Measurements from ENCODE around the gene DDIT3. TPM values are rescaled to one million over a fixed set of nuclear protein-coding genes. Genes with fewer than 3 reads are reported as not detected.
A peak's percentile ranks its signal among the peaks of the same experiment; 100 is the strongest.

The DDIT3 gene
- polyA plus RNA-seq, 1 experiment = 64.9 TPM

DNA sequence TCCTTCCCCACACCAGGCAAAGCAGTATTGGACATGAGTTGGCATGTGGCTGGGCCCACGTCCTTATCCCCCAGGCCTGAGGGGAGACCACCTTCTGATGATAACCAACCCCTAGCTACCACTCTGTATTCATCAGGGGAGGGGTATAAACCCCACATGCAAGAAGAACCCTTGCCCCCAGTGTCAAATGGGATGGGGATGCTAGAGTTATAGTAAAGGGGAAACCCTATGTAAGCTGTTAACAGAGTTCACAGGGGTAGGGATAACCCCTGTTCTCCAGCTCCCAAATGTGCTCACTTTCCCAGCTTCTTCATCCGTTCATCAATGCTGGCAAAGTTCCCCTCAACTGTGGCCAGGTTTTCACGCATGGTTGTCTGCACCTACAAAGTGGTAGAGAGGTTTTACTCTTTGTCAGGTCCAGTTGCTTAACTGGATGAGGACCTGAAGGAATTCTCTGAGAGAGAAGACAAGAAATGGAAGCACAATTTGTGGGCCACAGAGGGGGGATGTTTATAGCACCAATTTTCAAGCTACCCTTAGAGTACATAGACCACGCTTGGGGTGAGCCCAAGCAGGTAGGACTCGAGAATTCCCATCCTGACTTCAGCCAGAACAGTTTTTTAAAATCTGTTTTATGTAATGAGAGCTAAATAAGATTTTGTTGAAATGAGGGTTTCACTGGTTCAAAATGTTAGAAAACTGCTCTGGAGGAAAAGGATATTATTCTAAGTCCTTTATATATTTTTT, 10.3 kb upstream of the DDIT3 start:
- TF ChIP-seq, protein P1, sequence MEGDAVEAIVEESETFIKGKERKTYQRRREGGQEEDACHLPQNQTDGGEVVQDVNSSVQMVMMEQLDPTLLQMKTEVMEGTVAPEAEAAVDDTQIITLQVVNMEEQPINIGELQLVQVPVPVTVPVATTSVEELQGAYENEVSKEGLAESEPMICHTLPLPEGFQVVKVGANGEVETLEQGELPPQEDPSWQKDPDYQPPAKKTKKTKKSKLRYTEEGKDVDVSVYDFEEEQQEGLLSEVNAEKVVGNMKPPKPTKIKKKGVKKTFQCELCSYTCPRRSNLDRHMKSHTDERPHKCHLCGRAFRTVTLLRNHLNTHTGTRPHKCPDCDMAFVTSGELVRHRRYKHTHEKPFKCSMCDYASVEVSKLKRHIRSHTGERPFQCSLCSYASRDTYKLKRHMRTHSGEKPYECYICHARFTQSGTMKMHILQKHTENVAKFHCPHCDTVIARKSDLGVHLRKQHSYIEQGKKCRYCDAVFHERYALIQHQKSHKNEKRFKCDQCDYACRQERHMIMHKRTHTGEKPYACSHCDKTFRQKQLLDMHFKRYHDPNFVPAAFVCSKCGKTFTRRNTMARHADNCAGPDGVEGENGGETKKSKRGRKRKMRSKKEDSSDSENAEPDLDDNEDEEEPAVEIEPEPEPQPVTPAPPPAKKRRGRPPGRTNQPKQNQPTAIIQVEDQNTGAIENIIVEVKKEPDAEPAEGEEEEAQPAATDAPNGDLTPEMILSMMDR (IDR thresholded peaks at IDR 0.05; ENCODE audit: low read depth, low read length) = no peak

DNA sequence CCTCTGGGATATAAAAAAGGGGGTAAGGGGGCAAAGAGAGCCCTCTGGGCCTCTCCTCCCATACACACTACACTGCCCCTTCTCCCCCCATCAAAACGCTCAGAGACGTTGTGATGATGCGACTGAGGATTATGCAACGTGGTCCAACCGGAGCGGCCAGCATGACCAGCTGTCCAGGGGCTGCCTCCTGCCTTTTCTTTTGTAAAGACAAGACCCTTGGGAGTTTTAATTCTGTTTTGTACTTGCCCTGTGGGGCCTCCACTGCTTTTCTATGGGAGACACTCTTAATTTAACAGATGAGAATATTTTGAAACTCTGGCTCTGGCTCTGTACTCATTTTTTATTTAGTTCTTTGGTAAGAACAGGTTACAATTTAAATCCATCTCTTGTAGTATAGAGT, 9.5 kb upstream of the DDIT3 start:
- no peak overlapping the region for H3K4me3 ChIP-seq (ENCODE audit: low read depth, low read length)
- H3K9me3 ChIP-seq (ENCODE audit: control insufficient read depth, insufficient read depth, low read length) = no peaks in the 10 kb centered on the region
- H3K27ac ChIP-seq (ENCODE audit: low read depth, low read length) = peak overlapping the region; percentile 11
- TF ChIP-seq, protein P1 (IDR thresholded peaks at IDR 0.05; ENCODE audit: low read depth, low read length) = no peak
- DNase-seq (ENCODE audit: low read depth, low spot score) = no peak
- CTCF ChIA-PET = no interaction called here
- POLR2A ChIA-PET = no interaction called here
- H3K27me3 ChIP-seq (ENCODE audit: control insufficient read depth, insufficient read depth, low read length) = no peaks in the 10 kb centered on the region

More for the DNA sequence above, 10.3 kb upstream of the DDIT3 start:
- ChIA-PET CTCF (interaction anchor here (0.8 kb wide), 1 partner anchor 72 kb away, joined by 4 read pairs; no protein-coding TSS in a partner anchor), POLR2A (no interaction called here)
- H3K9me3 ChIP-seq (ENCODE audit: control insufficient read depth, insufficient read depth, low read length) = no peaks in the 10 kb centered on the region
- DNase-seq (ENCODE audit: low read depth, low spot score) = no peak
- no peak overlapping the region for H3K27ac ChIP-seq (ENCODE audit: low read depth, low read length)
- no peak overlapping the region for H3K4me3 ChIP-seq (ENCODE audit: low read depth, low read length)
- H3K27me3 ChIP-seq (ENCODE audit: control insufficient read depth, insufficient read depth, low read length) = no peaks in the 10 kb centered on the region

DNA sequence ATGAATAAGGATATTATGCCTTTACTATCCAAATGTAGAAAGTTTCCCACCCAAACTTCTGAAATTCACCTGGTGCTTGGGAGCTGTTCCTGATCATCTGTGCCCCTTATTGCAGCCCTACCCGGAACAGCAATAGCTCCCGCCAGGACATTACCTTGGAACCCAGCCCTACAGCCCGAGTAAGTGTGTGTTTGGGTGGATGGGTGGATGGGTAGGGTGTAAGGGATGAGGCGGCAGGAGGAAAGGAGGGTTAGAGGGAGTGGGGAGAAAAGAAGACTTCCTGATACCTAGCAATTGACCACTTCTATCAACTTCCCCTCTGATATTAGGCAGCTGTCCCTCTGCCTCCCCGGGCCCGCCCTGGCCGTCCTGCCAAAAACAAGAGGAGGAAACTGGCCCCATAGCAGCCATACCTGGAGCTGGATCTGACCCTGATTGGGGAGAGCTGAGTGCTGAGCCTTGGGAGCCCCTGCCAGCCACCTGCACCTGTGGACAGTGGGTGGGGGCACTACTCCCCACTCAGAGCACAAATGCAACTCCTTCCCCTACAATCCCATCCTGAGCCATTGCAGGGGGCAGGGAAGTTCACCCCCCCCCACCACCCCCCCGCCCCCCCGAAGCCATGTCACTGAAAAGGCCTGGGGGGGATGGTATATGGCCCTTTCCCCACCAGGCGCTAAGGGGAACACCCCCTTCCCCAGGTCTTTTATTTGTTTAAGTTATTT, 8.7 kb upstream of the DDIT3 start:
- TF ChIP-seq, protein P1 (IDR thresholded peaks at IDR 0.05; ENCODE audit: low read depth, low read length) = no peak
- Histone ChIP-seq H3K4me3 (ENCODE audit: low read depth, low read length) (no peak overlapping the region), H3K9me3 (ENCODE audit: control insufficient read depth, insufficient read depth, low read length) (no peaks in the 10 kb centered on the region), H3K27ac (ENCODE audit: low read depth, low read length) (no peak overlapping the region), H3K27me3 (ENCODE audit: control insufficient read depth, insufficient read depth, low read length) (no peaks in the 10 kb centered on the region)
- DNase-seq (ENCODE audit: low read depth, low spot score) = no peak
- CTCF ChIA-PET = no interaction called here
- POLR2A ChIA-PET = no interaction called here

DNA sequence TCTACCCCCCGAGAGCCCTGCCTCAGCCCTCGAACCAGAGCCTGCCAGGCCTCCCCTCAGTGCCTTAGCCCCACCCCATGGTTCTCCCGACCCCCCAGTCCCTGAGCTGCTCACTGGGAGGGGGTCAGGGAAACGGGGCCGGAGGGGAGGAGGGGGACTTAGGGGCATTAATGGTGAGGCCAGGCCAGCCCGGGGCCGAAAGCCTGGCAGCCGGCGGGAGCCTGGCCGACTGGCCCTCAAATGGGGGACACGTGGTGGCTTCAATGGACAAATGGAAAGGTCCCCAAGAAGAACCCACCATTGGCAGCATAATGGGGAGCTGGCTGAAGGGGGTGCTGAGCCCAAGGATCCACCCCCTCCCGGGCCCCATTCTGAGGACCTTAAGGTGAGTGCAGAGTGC, 7.9 kb upstream of the DDIT3 start:
- TF ChIP-seq, protein P1 (IDR thresholded peaks at IDR 0.05; ENCODE audit: low read depth, low read length) = no peak
- CTCF ChIA-PET = no interaction called here

DNA sequence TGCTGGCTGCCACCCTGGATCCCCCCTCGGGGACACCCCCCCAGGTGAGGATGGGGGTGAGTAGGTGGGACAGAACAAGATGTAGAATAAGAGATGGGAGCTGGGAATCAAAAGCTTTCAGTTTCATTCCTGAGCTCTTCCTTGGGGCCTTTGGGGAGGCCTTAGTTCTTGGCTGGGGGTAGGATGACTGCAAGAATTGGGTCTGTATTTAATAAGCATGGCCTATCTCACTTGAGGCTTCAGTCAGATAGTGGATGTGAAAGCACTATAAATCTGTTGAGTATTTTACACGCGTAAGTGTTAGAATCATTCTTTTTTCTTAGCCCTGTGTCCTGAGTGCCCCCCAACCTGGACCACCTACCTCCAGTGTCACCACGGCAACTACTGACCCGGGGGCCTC, 6.9 kb upstream of the DDIT3 start:
- H3K4me3 ChIP-seq (ENCODE audit: low read depth, low read length) = no peak overlapping the region
- DNase-seq (ENCODE audit: low read depth, low spot score) = no peak
- TF ChIP-seq, protein P1 (IDR thresholded peaks at IDR 0.05; ENCODE audit: low read depth, low read length) = no peak
- no peaks in the 10 kb centered on the region for H3K9me3 ChIP-seq (ENCODE audit: control insufficient read depth, insufficient read depth, low read length)
- CTCF ChIA-PET = interaction anchor here (0.6 kb wide), 1 partner anchor 199 kb away, joined by 3 read pairs; no protein-coding TSS in a partner anchor
- POLR2A ChIA-PET = interaction anchor here (0.6 kb wide), 2 partner anchors 13 to 113 kb away, joined by 3 to 4 read pairs; no protein-coding TSS in a partner anchor
- no peaks in the 10 kb centered on the region for H3K27me3 ChIP-seq (ENCODE audit: control insufficient read depth, insufficient read depth, low read length)
- peak overlapping the region; percentile 31 for H3K27ac ChIP-seq (ENCODE audit: low read depth, low read length)

More for the DNA sequence above, 7.9 kb upstream of the DDIT3 start:
- no peak for DNase-seq (ENCODE audit: low read depth, low spot score)
- Histone ChIP-seq H3K9me3 (ENCODE audit: control insufficient read depth, insufficient read depth, low read length) (no peaks in the 10 kb centered on the region), H3K4me3 (ENCODE audit: low read depth, low read length) (no peak overlapping the region), H3K27me3 (ENCODE audit: control insufficient read depth, insufficient read depth, low read length) (no peaks in the 10 kb centered on the region), H3K27ac (ENCODE audit: low read depth, low read length) (no peak overlapping the region)
- POLR2A ChIA-PET = interaction anchor here (0.7 kb wide), 1 partner anchor 77 kb away, joined by 3 read pairs; no protein-coding TSS in a partner anchor
